Transverse colon (tissue), 4 donors: Measurements from ENCODE around the gene MACROD1.

ENCODE experiments used
- CTCF ChIP-seq, 5 experiments: fragments of 200-600 bp in 3 of 5; fragments of 450-650 bp in 2 of 5; sonication (generic) in 3 of 5; IDR thresholded peaks; 1 replicate in 2 of 5; 2 replicates in 3 of 5; pipeline ENCODE4 v1.5.1; 2016 to 2017; ENCODE audit warnings: antibody characterized with exemption in 5 of 5, inconsistent platforms in 3 of 5, mild to moderate bottlenecking in 2 of 5, moderate library complexity in 1 of 5
- EP300 ChIP-seq: sonication (generic); formaldehyde crosslinking; IDR thresholded peaks from one replicate; pipeline ENCODE4 v1.6.1; 2017; ENCODE audit warnings: antibody characterized with exemption, low read depth
- POLR2A ChIP-seq: fragments of 450-650 bp; IDR thresholded peaks from one replicate; pipeline ENCODE4 v1.6.1; 2016; ENCODE audit warnings: antibody characterized with exemption, mild to moderate bottlenecking, moderate library complexity
- POLR2AphosphoS5 ChIP-seq, 3 donors: sonication (generic); formaldehyde crosslinking; IDR thresholded peaks; one replicate each; pipeline ENCODE4 v1.6.1; 2016; ENCODE audit warnings: antibody characterized with exemption in 3 of 3

- no peak for TF ChIP-seq POLR2A
- TF ChIP-seq CTCF (IDR thresholded peaks at IDR 0.05), result no peak
- no peak for TF ChIP-seq POLR2AphosphoS5 (IDR thresholded peaks at IDR 0.05)
- TF ChIP-seq EP300, result no peak
These were observed 94.1 kb downstream of the MACROD1 start for GRCh38 chr11:64071849-64072248.
